Left ventricle myocardium superior (tissue), 1 donor: ENCODE data around the gene ARL6. TPM values are rescaled to one million over a fixed set of nuclear protein-coding genes. Genes with fewer than 3 reads are reported as not detected.

ENCODE experiments used
- total RNA-seq: library from RNA; stranded (reverse); fragmentation: NEBNext Ultra II Directional; extraction: Animal tissue kit (Norgen Biotek cat#: 25700); gene quantifications from one replicate; pipeline ENCODE4 v1.2.1, GENCODE V29; 2021
- donor health status: DM: no; HTN: yes; CAD: no; lungs with severe emphysema.

The ARL6 gene
- total RNA-seq, 1 donor from 2014 or later = 4.1 TPM

Other genes with a start within 250 kb of the ARL6 start
- 20.4 TPM for gene CRYBG3, start 57.3 kb downstream of the ARL6 start, total RNA-seq
- gene RIOX2, start 207.7 kb downstream of the ARL6 start, total RNA-seq = 11.1 TPM